SK-N-SH (cell line): Measurements from ENCODE around the gene LENG9. TPM values are rescaled to one million over a fixed set of nuclear protein-coding genes. Genes with fewer than 3 reads are reported as not detected.

Experiments
- CTCF ChIA-PET: fragments of 300-600, 350-600 bp; formaldehyde crosslinking; extraction: SDS; loops from one replicate; lab custom pipeline; 2021; lab: Yijun Ruan, JAX
- POLR2A ChIA-PET: fragments of 350-600 bp; sonication (Branson Sonifier 250); formaldehyde crosslinking; extraction: SDS; loops from one replicate; lab custom pipeline; 2020; ENCODE audit warnings: antibody characterized with exemption, inconsistent platforms; lab: Yijun Ruan, JAX
- DNase-seq: peaks from one replicate; pipeline ENCODE4 v3.0.0; 2012
- H2AFZ ChIP-seq: fragments of 200-600 bp; sonication (generic); 2 replicates; pipeline ENCODE4 v1.8.1; 2016; ENCODE audit warnings: antibody characterized with exemption, mild to moderate bottlenecking, low read depth
- H3F3A ChIP-seq: fragments of 200-600 bp; sonication (generic); replicated peaks from 2 replicates; pipeline ENCODE3; 2016; ENCODE audit warnings: antibody characterized with exemption, mild to moderate bottlenecking; ENCODE audit not compliant: insufficient read depth
- H3K27ac ChIP-seq, 2 experiments: fragments of 200-500 bp in 1 of 2; fragments of 200-600 bp in 1 of 2; sonication (Bioruptor generic) in 1 of 2; sonication (generic), shearing (Covaris generic) in 1 of 2; 2 replicates each; pipeline versions ENCODE4 v1.5.1 to v1.6.1; 2014 to 2016; ENCODE audit warnings: low read depth in 2 of 2, inconsistent platforms in 1 of 2, low read length in 1 of 2, mild to moderate bottlenecking in 1 of 2, mixed read lengths in 1 of 2
- H3K27me3 ChIP-seq: fragments of 200-600 bp; sonication (generic), shearing (Covaris generic); 2 replicates; pipeline ENCODE4 v1.6.1; 2016; ENCODE audit warnings: mixed run types; ENCODE audit not compliant: insufficient read depth
- H3K36me3 ChIP-seq, 2 experiments: fragments of 200-500 bp in 1 of 2; fragments of 200-600 bp in 1 of 2; sonication (Bioruptor generic) in 1 of 2; sonication (generic) in 1 of 2; replicated peaks in 1 of 2; 2 replicates each; pipeline versions ENCODE3 to v1.5.1; 2014 to 2016; ENCODE audit warnings: low read length in 1 of 2, mild to moderate bottlenecking in 1 of 2; ENCODE audit not compliant: insufficient read depth in 2 of 2, control insufficient read depth in 1 of 2
- H3K4me1 ChIP-seq, 2 experiments: fragments of 200-500 bp in 1 of 2; fragments of 200-600 bp in 1 of 2; sonication (Bioruptor generic) in 1 of 2; sonication (generic), shearing (Covaris generic) in 1 of 2; 2 replicates each; pipeline versions ENCODE4 v1.5.1 to v1.6.1; 2014 to 2016; ENCODE audit warnings: low read depth in 1 of 2, low read length in 1 of 2, mixed run types in 1 of 2; ENCODE audit not compliant: insufficient read depth in 2 of 2, control insufficient read depth in 1 of 2
- H3K4me2 ChIP-seq: fragments of 200-600 bp; sonication (generic), shearing (Covaris generic); 2 replicates; pipeline ENCODE4 v1.6.1; 2017; ENCODE audit warnings: mixed run types
- H3K4me3 ChIP-seq, 2 experiments: fragments of 200-500 bp in 1 of 2; fragments of 200-600 bp in 1 of 2; sonication (Bioruptor generic) in 1 of 2; sonication (generic), shearing (Covaris generic) in 1 of 2; 2 replicates each; pipeline versions ENCODE4 v1.5.1 to v1.8.1; 2014 to 2016; ENCODE audit warnings: low read depth in 2 of 2, inconsistent platforms in 1 of 2, low read length in 1 of 2, mild to moderate bottlenecking in 1 of 2, mixed read lengths in 1 of 2, moderate library complexity in 1 of 2
- H3K79me2 ChIP-seq: fragments of 200-600 bp; sonication (generic); 2 replicates; pipeline ENCODE4 v1.8.1; 2017; ENCODE audit warnings: mild to moderate bottlenecking; ENCODE audit not compliant: insufficient read depth
- H3K9ac ChIP-seq: fragments of 200-600 bp; sonication (generic); 2 replicates; pipeline ENCODE4 v1.6.1; 2017; ENCODE audit warnings: mixed run types
- H3K9me2 ChIP-seq: fragments of 200-600 bp; sonication (generic); 2 replicates; pipeline ENCODE4 v1.6.1; 2017; ENCODE audit warnings: mixed run types
- H3K9me3 ChIP-seq: fragments of 200-600 bp; sonication (generic); 2 replicates; pipeline ENCODE4 v1.6.1; 2017; ENCODE audit warnings: mixed run types, mild to moderate bottlenecking, moderate library complexity
- H4K20me1 ChIP-seq: fragments of 200-600 bp; sonication (generic); 2 replicates; pipeline ENCODE4 v1.6.1; 2017; ENCODE audit warnings: mild to moderate bottlenecking, mixed run types; ENCODE audit not compliant: insufficient read depth
- CHD2 ChIP-seq: fragments of 150-350 bp; IDR thresholded peaks from 2 replicates; pipeline ENCODE4 v1.6.1; 2018; ENCODE audit warnings: low read length; ENCODE audit not compliant: partially characterized antibody
- ELF1 ChIP-seq: IDR thresholded peaks from 2 replicates; pipeline ENCODE4 v1.4.0; 2012
- EP300 ChIP-seq, 2 experiments: IDR thresholded peaks; 2 replicates each; pipeline versions ENCODE4 v1.4.0 to v1.6.1; 2012; ENCODE audit warnings: borderline replicate concordance in 1 of 2, low read depth in 1 of 2, low read length in 1 of 2
- FOXJ3 ChIP-seq: sonication (generic); formaldehyde crosslinking; IDR thresholded peaks from 2 replicates; pipeline ENCODE4 v1.5.1; 2020; ENCODE audit warnings: mild to moderate bottlenecking, missing genetic modification reagents
- FOXM1 ChIP-seq: IDR thresholded peaks from 2 replicates; pipeline ENCODE4 v1.4.0; 2012; ENCODE audit warnings: low read depth, mild to moderate bottlenecking
- GATA2 ChIP-seq: sonication (generic); formaldehyde crosslinking; IDR thresholded peaks from 2 replicates; pipeline ENCODE4 v1.5.0; 2020; ENCODE audit warnings: mild to moderate bottlenecking, missing genetic modification reagents
- JUND ChIP-seq: IDR thresholded peaks from 2 replicates; pipeline ENCODE4 v1.4.0; 2012
- MXI1 ChIP-seq: IDR thresholded peaks from 2 replicates; pipeline ENCODE4 v1.6.1; 2012; ENCODE audit warnings: mild to moderate bottlenecking, low read depth, low read length, improper control_type of control experiment
- NRF1 ChIP-seq: IDR thresholded peaks from 2 replicates; pipeline ENCODE4 v1.6.1; 2012; ENCODE audit warnings: low read depth, mild to moderate bottlenecking, low read length
- POLR2AphosphoS5 ChIP-seq: IDR thresholded peaks from 2 replicates; pipeline ENCODE4 v1.6.1; 2012; ENCODE audit warnings: low read depth, low read length
- SIN3A ChIP-seq: IDR thresholded peaks from 2 replicates; pipeline ENCODE4 v1.6.1; 2012; ENCODE audit warnings: low read depth, mild to moderate bottlenecking, low read length, moderate library complexity, borderline replicate concordance
- TAF1 ChIP-seq: IDR thresholded peaks from 2 replicates; pipeline ENCODE4 v1.6.1; 2012; ENCODE audit warnings: low read depth, mild to moderate bottlenecking, low read length, moderate library complexity, borderline replicate concordance
- TCF12 ChIP-seq: IDR thresholded peaks from 2 replicates; pipeline ENCODE4 v1.4.0; 2012
- WGBS: methylation state at CpG from one replicate; pipeline ENCODE4 v1.1.6; 2017; ENCODE audit warnings: low lambda C conversion rate; 5-methylcytosine and 5-hydroxymethylcytosine counted together
- polyA plus RNA-seq, 3 experiments: library from polyadenylated mRNA; depleted of rRNA; stranded (reverse); fragments of >200 nt; gene quantifications; 2 replicates each; pipeline ENCODE4 v1.2.3, GENCODE V29; 2012
- TF ChIP-seq, protein P1 (sequence below): IDR thresholded peaks from 2 replicates; pipeline ENCODE4 v1.4.0; 2012; ENCODE audit warnings: low read depth
- TF ChIP-seq, protein P2 (sequence below): IDR thresholded peaks from 2 replicates; pipeline ENCODE4 v1.4.0; 2012; ENCODE audit warnings: low read depth, borderline replicate concordance
- TF ChIP-seq, protein P3 (sequence below): IDR thresholded peaks from 2 replicates; pipeline ENCODE4 v1.4.0; 2012; ENCODE audit warnings: low read depth, borderline replicate concordance

LENG9 gene
- polyA plus RNA-seq, 1 of the 3 experiments (the other 2 are of a cell fraction), result 0.20 TPM

DNA sequence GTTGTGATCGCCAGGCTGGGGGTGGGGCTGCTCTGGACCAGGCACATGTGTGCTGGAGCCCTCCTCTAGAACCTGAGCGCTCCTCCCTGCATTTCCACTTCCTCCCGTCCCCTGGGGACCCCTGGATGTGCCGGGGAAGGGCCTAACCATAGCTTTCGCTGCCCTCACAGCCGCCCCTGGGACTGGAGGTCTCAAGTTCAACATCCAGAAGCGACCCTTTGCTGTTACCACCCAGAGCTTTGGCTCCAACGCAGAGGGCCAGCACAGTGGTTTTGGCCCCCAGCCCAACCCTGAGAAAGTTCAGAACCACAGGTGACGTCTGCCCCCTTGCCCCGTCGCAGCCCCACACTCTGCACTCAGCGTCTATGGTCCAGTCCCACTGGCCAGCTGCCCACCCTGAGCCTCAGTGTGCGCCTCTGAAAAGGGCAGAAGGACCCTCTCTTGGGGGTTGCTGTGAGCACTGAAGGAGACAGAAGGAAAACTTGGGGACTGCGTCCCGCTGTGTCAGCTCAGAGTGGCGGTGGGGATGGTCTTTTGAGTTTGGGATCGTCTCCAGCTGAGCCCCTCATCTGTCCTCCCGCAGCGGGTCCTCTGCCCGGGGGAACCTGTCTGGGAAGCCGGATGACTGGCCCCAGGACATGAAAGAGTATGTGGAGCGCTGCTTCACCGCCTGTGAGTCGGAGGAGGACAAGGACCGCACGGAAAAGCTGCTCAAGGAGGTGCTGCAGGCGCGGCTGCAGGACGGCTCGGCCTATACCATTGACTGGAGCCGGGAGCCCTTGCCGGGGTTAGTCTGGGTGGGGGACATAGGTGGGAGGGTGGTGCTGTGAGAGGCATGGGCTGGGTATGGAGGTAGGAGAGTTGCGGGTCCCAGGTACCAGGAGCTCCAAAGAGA lies 8.6 kb downstream of the LENG9 start:
- no peak overlapping the region for H3K9ac ChIP-seq
- H3K9me2 ChIP-seq, result no peaks in the 10 kb centered on the region
- no peak for TF ChIP-seq MXI1
- TF ChIP-seq CHD2, result no peak
- TF ChIP-seq SIN3A, result no peak
- TF ChIP-seq EP300 (IDR thresholded peaks at IDR 0.05; ENCODE audit: borderline replicate concordance in 1 of 2, low read depth in 1 of 2, low read length in 1 of 2), result no peak
- no peak for TF ChIP-seq FOXJ3 (CRISPR knock-in tag)
- H4K20me1 ChIP-seq, result peaks cover 81% of the 10 kb centered on the region
- DNase-seq, result no peak
- peaks cover 48 to 84% of the 10 kb centered on the region in 2 experiments for H3K36me3 ChIP-seq
- POLR2A ChIA-PET, result interaction anchor here (1.3 kb wide), 1 partner anchor 33 kb away, joined by 4 read pairs; no protein-coding TSS in a partner anchor
- H2AFZ ChIP-seq, result no peak overlapping the region
- H3K4me3 ChIP-seq, result no peak overlapping the region
- 97% methylated on average over 30 of the region's 33 CpGs for whole genome bisulfite sequencing
- H3K9me3 ChIP-seq, result no peaks in the 10 kb centered on the region
- H3K4me2 ChIP-seq, result no peak overlapping the region
- peaks cover 10 to 11% of the 10 kb centered on the region in 2 experiments; a peak in 2 of 4 replicates for H3K4me1 ChIP-seq
- H3K27me3 ChIP-seq, result no peaks in the 10 kb centered on the region
- CTCF ChIA-PET, result interaction anchor here (2.5 kb wide), 1 partner anchor 26 kb away, joined by 7 read pairs; no protein-coding TSS in a partner anchor
- peaks cover 53% of the 10 kb centered on the region for H3K79me2 ChIP-seq
- peaks cover 4% of the 10 kb centered on the region for H3F3A ChIP-seq
- no peak overlapping the region for H3K27ac ChIP-seq

DNA sequence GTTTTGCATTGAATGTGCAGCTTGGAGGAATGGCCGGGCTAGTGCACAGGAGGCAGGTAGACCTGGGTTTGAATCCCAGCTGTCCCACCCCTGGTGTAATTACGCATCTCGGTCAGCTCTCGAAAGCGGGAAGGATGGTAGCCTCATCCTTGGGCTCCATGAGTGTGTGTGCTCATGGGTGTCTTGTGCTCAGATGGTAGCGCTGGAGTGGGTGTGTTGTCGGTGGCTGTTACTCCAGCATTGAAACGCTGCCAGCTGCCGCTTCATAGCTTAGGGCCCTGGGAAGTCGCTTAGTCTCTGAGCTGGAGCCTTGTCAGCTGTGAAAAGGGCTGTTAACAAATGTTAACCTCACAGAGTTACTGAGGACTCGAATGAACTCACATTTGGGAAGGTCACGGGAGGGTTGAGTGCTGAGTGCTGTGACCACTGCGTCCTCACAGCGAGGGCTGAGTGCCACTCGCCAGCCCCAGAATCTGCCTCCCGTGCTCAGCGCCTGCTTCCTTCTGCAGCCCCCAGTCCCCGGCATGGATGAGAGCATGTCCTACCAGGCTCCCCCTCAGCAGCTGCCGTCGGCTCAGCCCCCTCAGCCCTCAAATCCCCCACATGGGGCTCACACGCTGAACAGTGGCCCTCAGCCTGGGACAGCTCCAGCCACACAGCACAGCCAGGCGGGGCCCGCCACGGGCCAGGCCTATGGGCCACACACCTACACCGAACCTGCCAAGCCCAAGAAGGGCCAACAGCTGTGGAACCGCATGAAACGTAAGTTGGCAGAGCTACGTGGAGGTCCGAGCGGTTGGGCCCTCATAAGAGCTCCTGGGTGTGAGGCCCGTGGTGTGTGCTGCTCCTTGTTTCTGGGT lies 9.4 kb downstream of the LENG9 start:
- peaks cover 10 to 15% of the 10 kb centered on the region in 2 experiments; a peak in 2 of 4 replicates for H3K4me1 ChIP-seq
- H3K9me3 ChIP-seq, result no peaks in the 10 kb centered on the region
- WGBS, result 95% methylated on average over 14 of the region's 31 CpGs
- H3K9me2 ChIP-seq, result no peaks in the 10 kb centered on the region
- peaks cover 46 to 75% of the 10 kb centered on the region in 2 experiments for H3K36me3 ChIP-seq
- no peak for DNase-seq
- H4K20me1 ChIP-seq, result peaks cover 78% of the 10 kb centered on the region
- H3K9ac ChIP-seq, result no peak overlapping the region
- H3K4me2 ChIP-seq, result no peak overlapping the region
- ChIA-PET POLR2A (interaction anchor here (1.3 kb wide), 2 partner anchors 9 to 32 kb away, joined by 4 read pairs; partner anchors contain the start of gene LENG9), CTCF (interaction anchor here (2.5 kb wide), 1 partner anchor 27 kb away, joined by 7 read pairs; no protein-coding TSS in a partner anchor)
- no peak overlapping the region for H3K27ac ChIP-seq
- TF ChIP-seq TAF1, result no peak
- peaks cover 4% of the 10 kb centered on the region for H3F3A ChIP-seq
- H3K79me2 ChIP-seq, result peaks cover 62% of the 10 kb centered on the region
- H3K4me3 ChIP-seq, result no peak overlapping the region
- no peaks in the 10 kb centered on the region for H3K27me3 ChIP-seq
- H2AFZ ChIP-seq, result no peak overlapping the region

DNA sequence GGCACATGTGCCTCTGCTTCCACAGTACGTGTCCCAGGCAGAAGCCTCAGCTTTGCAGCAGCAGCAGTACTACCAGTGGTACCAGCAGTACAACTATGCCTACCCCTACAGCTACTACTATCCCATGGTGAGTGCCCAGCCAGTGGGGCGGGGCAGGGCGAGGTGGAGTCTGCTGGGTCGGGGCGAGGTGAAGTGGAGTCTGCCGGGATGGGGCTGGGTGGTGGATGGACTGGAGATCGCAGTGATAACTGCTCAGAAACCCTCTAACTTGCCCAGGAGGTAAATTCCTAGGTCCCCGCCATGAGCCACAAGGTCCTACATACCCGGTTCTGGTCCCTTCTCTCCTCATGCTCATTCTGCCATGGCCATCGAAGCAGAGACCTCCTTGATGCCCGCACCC lies 11.0 kb downstream of the LENG9 start:
- POLR2A ChIA-PET, result no interaction called here
- peaks cover 63% of the 10 kb centered on the region for H4K20me1 ChIP-seq
- H3K79me2 ChIP-seq, result peaks cover 69% of the 10 kb centered on the region
- H3K27me3 ChIP-seq, result no peaks in the 10 kb centered on the region
- CTCF ChIA-PET, result no interaction called here
- H2AFZ ChIP-seq, result no peak overlapping the region
- no peaks in the 10 kb centered on the region for H3K9me3 ChIP-seq
- H3K9me2 ChIP-seq, result no peaks in the 10 kb centered on the region
- H3K27ac ChIP-seq, result no peak overlapping the region
- WGBS, result 93% methylated on average over 10 of the region's 11 CpGs
- H3K4me1 ChIP-seq, result peaks cover 10 to 15% of the 10 kb centered on the region in 2 experiments; a peak in 2 of 4 replicates
- H3K4me3 ChIP-seq, result no peak overlapping the region
- no peaks in the 10 kb centered on the region for H3F3A ChIP-seq
- DNase-seq, result no peak
- H3K36me3 ChIP-seq, result peaks cover 42 to 59% of the 10 kb centered on the region in 2 experiments
- H3K4me2 ChIP-seq, result no peak overlapping the region
- no peak overlapping the region for H3K9ac ChIP-seq
- TF ChIP-seq, protein P1, sequence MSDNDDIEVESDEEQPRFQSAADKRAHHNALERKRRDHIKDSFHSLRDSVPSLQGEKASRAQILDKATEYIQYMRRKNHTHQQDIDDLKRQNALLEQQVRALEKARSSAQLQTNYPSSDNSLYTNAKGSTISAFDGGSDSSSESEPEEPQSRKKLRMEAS, result no peak
- no peak for TF ChIP-seq GATA2 (CRISPR knock-in tag)
- no peak for TF ChIP-seq FOXJ3 (CRISPR knock-in tag)
- TF ChIP-seq JUND, result no peak
- no peak for TF ChIP-seq EP300 (IDR thresholded peaks at IDR 0.05; ENCODE audit: borderline replicate concordance in 1 of 2, low read depth in 1 of 2, low read length in 1 of 2)
- no peak for TF ChIP-seq MXI1
- no peak for TF ChIP-seq SIN3A
- no peak for TF ChIP-seq ELF1
- TF ChIP-seq, protein P2, sequence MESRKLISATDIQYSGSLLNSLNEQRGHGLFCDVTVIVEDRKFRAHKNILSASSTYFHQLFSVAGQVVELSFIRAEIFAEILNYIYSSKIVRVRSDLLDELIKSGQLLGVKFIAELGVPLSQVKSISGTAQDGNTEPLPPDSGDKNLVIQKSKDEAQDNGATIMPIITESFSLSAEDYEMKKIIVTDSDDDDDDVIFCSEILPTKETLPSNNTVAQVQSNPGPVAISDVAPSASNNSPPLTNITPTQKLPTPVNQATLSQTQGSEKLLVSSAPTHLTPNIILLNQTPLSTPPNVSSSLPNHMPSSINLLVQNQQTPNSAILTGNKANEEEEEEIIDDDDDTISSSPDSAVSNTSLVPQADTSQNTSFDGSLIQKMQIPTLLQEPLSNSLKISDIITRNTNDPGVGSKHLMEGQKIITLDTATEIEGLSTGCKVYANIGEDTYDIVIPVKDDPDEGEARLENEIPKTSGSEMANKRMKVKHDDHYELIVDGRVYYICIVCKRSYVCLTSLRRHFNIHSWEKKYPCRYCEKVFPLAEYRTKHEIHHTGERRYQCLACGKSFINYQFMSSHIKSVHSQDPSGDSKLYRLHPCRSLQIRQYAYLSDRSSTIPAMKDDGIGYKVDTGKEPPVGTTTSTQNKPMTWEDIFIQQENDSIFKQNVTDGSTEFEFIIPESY, result no peak
- no peak for TF ChIP-seq FOXM1
- TF ChIP-seq NRF1, result no peak
- TF ChIP-seq, protein P3, sequence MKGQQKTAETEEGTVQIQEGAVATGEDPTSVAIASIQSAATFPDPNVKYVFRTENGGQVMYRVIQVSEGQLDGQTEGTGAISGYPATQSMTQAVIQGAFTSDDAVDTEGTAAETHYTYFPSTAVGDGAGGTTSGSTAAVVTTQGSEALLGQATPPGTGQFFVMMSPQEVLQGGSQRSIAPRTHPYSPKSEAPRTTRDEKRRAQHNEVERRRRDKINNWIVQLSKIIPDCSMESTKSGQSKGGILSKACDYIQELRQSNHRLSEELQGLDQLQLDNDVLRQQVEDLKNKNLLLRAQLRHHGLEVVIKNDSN, result no peak
- no peak for TF ChIP-seq TCF12
- TF ChIP-seq POLR2AphosphoS5, result no peak
